Gastroesophageal sphincter (tissue), 4 donors: ENCODE results near the gene HOXD8. TPM values are rescaled to one million over a fixed set of nuclear protein-coding genes. Genes with fewer than 3 reads are reported as not detected.
A peak's percentile ranks its signal among the peaks of the same experiment; 100 is the strongest.

Experiments used
- ATAC-seq: fragments of 150-250 bp; one replicate; pipeline ENCODE4 v1.9.1; 2016; ENCODE audit warnings: mild to moderate bottlenecking, moderate library complexity
- H3K27ac ChIP-seq, 4 donors: fragments of 200-600 bp; sonication (generic) in 3 of 4; 1 replicate in 3 of 4; 2 replicates in 1 of 4; pipeline ENCODE4 v1.5.1; 2016 to 2019
- H3K27me3 ChIP-seq: fragments of 200-600 bp; sonication (generic); one replicate; pipeline ENCODE4 v1.5.1; 2019
- H3K36me3 ChIP-seq, 2 donors: fragments of 200-600 bp; sonication (generic); one replicate each; pipeline ENCODE4 v1.5.1; 2019; ENCODE audit warnings: control low read depth in 1 of 2
- H3K4me1 ChIP-seq, 3 donors: fragments of 200-600 bp; sonication (generic); 1 replicate in 2 of 3; 2 replicates in 1 of 3; pipeline ENCODE4 v1.5.1; 2016 to 2019; ENCODE audit warnings: control low read depth in 2 of 3
- H3K4me3 ChIP-seq, 2 donors: fragments of 200-600 bp; sonication (generic); one replicate each; pipeline ENCODE4 v1.5.1; 2019; ENCODE audit warnings: mild to moderate bottlenecking in 1 of 2, moderate library complexity in 1 of 2
- H3K9me3 ChIP-seq, 3 donors: fragments of 200-600 bp; sonication (generic); one replicate each; pipeline ENCODE4 v1.5.1; 2017 to 2019; ENCODE audit warnings: control low read depth in 2 of 3
- EP300 ChIP-seq: sonication (generic); formaldehyde crosslinking; IDR thresholded peaks from one replicate; pipeline ENCODE4 v1.6.1; 2017; ENCODE audit warnings: antibody characterized with exemption, mild to moderate bottlenecking
- POLR2A ChIP-seq, 2 donors: fragments of 450-650 bp; IDR thresholded peaks; one replicate each; pipeline ENCODE4 v1.6.1; 2017; ENCODE audit warnings: antibody characterized with exemption in 2 of 2, mild to moderate bottlenecking in 2 of 2, moderate library complexity in 1 of 2
- POLR2AphosphoS5 ChIP-seq: sonication (generic); formaldehyde crosslinking; IDR thresholded peaks from one replicate; pipeline ENCODE4 v1.6.1; 2017; ENCODE audit warnings: antibody characterized with exemption
- WGBS, 2 donors: methylation state at CpG; one replicate each; pipeline ENCODE4 v1.1.5; 2018; ENCODE audit warnings: low coverage in 1 of 2; 5-methylcytosine and 5-hydroxymethylcytosine counted together
- total RNA-seq, 4 donors: library from RNA; depleted of rRNA; stranded (reverse); fragments of >200 nt; gene quantifications; one replicate each; pipeline ENCODE4 v1.1.0, GENCODE V29; 2016
- TF ChIP-seq, protein P1 (sequence below), 4 experiments: fragments of 200-600 bp in 2 of 4; fragments of 450-650 bp in 2 of 4; sonication (generic) in 1 of 4; IDR thresholded peaks; one replicate each; pipeline ENCODE4 v1.5.1; 2017 to 2019; ENCODE audit warnings: antibody characterized with exemption in 4 of 4, mild to moderate bottlenecking in 2 of 4, moderate library complexity in 2 of 4

The HOXD8 gene
- total RNA-seq, 4 donors from 2014 or later, result 2.3 to 6.9 (median 3.4) TPM

DNA sequence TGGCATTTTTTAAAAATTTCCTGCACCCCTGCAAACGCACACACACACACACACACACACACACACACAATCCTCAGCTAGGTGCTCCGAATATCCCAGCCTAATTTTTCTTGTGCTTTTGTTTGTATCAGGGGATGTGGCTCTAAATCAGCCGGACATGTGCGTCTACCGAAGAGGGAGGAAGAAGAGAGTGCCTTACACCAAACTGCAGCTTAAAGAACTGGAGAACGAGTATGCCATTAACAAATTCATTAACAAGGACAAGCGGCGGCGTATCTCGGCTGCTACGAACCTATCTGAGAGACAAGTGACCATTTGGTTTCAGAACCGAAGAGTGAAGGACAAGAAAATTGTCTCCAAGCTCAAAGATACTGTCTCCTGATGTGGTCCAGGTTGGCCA lies 35.2 kb upstream of the HOXD8 start:
- Histone ChIP-seq H3K9me3 (no peaks in the 10 kb centered on the region), H3K36me3 (no peaks in the 10 kb centered on the region), H3K4me1 (peaks cover 0 to 49% (median 24%) of the 10 kb centered on the region in 3 donors), H3K27me3 (peaks cover 100% of the 10 kb centered on the region), H3K27ac (no peak overlapping the region), H3K4me3 (no peak overlapping the region)
- ATAC-seq, result no peak
- TF ChIP-seq, protein P1, sequence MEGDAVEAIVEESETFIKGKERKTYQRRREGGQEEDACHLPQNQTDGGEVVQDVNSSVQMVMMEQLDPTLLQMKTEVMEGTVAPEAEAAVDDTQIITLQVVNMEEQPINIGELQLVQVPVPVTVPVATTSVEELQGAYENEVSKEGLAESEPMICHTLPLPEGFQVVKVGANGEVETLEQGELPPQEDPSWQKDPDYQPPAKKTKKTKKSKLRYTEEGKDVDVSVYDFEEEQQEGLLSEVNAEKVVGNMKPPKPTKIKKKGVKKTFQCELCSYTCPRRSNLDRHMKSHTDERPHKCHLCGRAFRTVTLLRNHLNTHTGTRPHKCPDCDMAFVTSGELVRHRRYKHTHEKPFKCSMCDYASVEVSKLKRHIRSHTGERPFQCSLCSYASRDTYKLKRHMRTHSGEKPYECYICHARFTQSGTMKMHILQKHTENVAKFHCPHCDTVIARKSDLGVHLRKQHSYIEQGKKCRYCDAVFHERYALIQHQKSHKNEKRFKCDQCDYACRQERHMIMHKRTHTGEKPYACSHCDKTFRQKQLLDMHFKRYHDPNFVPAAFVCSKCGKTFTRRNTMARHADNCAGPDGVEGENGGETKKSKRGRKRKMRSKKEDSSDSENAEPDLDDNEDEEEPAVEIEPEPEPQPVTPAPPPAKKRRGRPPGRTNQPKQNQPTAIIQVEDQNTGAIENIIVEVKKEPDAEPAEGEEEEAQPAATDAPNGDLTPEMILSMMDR (IDR thresholded peaks at IDR 0.05), result no peak
- TF ChIP-seq POLR2AphosphoS5 (no peak), POLR2A (IDR thresholded peaks at IDR 0.05) (no peak), EP300 (no peak)
- WGBS, 2 donors, result 3 to 4% methylated on average over 8 to 12 of the region's 12 CpGs

DNA sequence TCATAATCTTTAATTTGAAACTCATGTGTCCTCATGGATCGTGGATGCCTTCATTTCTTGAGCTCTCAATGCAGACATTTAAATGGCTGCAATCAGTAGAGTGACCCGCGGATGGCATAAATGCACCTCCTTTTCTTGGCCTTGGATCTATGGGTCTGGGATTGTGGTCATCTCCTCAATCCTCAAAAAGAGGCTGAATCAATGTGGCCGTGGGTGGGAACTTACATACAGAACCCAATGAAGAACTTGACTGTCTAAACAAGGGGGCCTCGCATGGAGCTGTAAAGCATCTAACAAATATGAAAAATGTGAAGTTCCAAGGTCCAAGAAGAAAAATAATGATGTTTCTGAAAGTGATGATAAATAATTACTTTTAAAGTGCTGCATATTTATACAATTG lies 34.1 kb upstream of the HOXD8 start:
- Histone ChIP-seq H3K4me1 (peaks cover 0 to 60% (median 24%) of the 10 kb centered on the region in 3 donors), H3K4me3 (no peak overlapping the region), H3K27me3 (peaks cover 100% of the 10 kb centered on the region), H3K9me3 (no peaks in the 10 kb centered on the region), H3K36me3 (no peaks in the 10 kb centered on the region), H3K27ac (no peak overlapping the region)
- TF ChIP-seq POLR2A (IDR thresholded peaks at IDR 0.05) (no peak), POLR2AphosphoS5 (no peak), EP300 (no peak)
- TF ChIP-seq, protein P1 (IDR thresholded peaks at IDR 0.05), result no peak
- no peak for ATAC-seq
- WGBS, 2 donors, result 7 to 14% methylated on average over 3 to 5 of the region's 5 CpGs

DNA sequence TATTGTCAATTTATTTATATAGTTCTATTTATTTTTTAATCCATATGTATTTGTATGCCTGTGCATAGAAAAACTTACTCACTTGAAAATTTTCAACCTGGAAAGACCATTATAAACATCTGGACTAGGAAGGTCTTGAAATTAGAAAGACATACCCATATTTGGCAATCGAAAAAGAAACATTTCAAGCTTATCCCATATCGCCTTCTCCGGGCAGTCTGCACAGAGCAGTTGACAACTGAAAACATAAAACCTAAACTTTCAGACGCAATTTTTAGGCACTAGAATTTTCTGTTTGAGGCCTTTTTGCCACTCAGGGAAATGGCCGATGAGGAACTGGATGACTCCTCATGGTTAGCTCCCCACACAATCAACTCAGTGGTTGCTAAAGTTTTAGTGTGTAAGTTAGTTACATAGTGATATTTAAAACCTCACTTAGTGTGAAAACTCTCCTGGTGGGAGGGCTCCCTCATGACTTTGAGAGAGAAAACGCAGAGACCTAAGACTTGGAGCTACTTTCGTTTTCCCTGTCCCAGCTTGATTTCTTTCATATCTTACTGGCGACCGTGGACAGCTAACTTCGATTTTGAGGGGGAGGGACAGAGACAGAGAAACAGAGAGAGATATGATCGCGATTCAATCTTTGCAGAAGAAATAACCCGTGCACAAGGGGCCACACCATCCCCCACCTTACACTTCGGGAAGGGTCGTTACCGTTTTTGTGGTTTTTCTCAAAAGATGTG lies 33.1 kb upstream of the HOXD8 start:
- 11 to 17% methylated on average over 8 to 13 of the region's 16 CpGs for WGBS, 2 donors
- H3K27me3 ChIP-seq, result peaks cover 100% of the 10 kb centered on the region
- no peaks in the 10 kb centered on the region for H3K36me3 ChIP-seq

DNA sequence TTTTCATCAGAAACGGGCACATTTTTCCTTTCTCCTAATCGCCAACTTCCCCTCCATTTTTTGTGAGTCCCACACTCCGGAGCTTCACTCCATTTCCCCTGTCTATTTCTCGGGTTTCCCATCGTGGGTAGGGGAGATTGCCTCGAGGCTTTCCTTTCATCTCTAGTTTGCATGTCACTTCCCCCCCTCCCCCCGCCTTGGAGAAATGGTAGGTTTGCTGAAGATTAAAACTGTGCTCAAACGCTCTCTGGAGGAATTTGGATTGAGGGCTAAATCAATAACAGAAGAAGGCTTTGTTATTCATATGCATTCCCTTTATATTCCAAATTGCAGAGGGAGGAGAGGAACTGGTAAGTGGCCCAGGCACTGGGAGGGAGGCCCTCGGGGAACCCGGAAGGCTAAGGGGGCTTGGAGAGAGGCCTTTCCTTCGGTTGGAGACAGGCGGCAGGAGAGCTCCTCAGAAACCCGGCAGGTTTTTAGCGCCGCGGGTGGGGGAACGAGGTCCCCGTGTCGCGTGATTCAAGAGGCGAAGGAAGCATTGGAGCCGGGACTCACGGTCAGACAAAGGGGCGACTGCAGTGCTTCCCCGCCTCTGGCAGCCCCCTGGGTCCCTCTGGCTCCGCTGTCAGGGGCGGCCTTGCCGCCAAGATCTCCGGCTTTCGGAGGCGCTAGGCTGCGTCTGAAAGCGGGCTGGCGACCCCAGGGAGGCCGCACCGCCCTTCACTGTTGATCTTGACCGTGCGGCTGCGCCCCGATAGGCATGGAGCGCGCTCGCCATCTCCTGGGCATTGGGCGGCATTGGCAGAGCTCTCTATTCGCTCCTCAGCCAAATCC lies 32.3 kb upstream of the HOXD8 start:
- TF ChIP-seq, protein P1 (IDR thresholded peaks at IDR 0.05), result peak in 3 of 4 experiments; percentile 54 to 88 (median 61)
- no peak for TF ChIP-seq POLR2A (IDR thresholded peaks at IDR 0.05)
- Histone ChIP-seq H3K27ac (no peak overlapping the region), H3K4me1 (peaks cover 0 to 57% (median 24%) of the 10 kb centered on the region in 3 donors), H3K4me3 (peak overlapping the region; percentile 5 to 46), H3K27me3 (peaks cover 100% of the 10 kb centered on the region), H3K36me3 (no peaks in the 10 kb centered on the region), H3K9me3 (no peaks in the 10 kb centered on the region)
- 3% methylated on average over 23 to 42 of the region's 45 CpGs for WGBS, 2 donors
- ATAC-seq, result peak; percentile 69

More for the DNA sequence above, 33.1 kb upstream of the HOXD8 start:
- H3K4me1 ChIP-seq, result peaks cover 0 to 62% (median 24%) of the 10 kb centered on the region in 3 donors
- no peak overlapping the region for H3K27ac ChIP-seq
- ATAC-seq, result no peak
- TF ChIP-seq POLR2A (IDR thresholded peaks at IDR 0.05) (no peak), POLR2AphosphoS5 (no peak), EP300 (no peak)
- TF ChIP-seq, protein P1 (IDR thresholded peaks at IDR 0.05), result no peak
- peak overlapping the region in 1 of 2 donors; percentile 46 for H3K4me3 ChIP-seq
- H3K9me3 ChIP-seq, result no peaks in the 10 kb centered on the region
